GM19372 (cell line): Measurements from ENCODE around the gene MBD5.

Source experiments
- ATAC-seq: cut with Tn5 transposase; IDR thresholded peaks from one replicate; pipeline ENCODE4 v1.9.1; 2021; ENCODE audit warnings: mild to moderate bottlenecking, low read depth, moderate library complexity; ENCODE audit not compliant: unreplicated experiment

MBD5 gene

DNA sequence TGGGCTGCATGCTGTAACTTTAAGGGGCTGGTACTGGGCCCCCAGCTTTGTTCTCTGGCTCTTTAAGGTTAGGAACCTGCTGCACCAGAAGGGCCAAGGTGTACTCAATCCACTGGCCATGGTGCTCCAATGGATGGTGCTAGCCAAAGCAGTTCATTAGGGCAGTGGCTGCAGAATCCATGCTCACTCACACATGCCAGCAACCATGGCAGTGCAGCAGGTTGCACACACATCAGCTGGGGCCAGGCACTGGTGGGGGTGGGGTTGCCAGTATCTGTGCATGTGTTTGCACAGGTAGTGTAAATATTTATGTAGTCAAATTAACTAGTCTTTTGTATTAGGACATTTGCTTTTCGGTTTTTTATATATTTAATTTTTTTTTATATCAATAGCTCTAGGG, 395.4 kb downstream of the MBD5 start:
- ATAC-seq, result no peak

DNA sequence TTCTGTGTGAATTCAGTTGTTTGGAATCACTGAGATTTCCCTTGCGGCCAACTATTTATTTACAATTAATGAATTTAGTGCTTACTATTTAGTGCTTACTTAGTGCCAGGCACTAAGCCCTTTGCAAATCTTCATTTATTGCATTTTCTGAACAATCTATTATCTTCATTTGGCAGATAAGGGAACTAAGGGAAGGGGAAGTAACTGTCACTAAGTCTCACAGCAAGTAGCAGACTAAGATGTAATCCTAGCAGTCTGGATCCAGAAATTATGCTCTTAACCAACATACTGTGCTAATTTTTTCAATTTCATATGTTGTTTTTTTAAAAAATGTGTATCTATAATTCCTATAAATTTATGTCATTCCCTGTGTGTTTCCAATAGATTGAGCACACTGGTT, 409.2 kb downstream of the MBD5 start:
- no peak for ATAC-seq

DNA sequence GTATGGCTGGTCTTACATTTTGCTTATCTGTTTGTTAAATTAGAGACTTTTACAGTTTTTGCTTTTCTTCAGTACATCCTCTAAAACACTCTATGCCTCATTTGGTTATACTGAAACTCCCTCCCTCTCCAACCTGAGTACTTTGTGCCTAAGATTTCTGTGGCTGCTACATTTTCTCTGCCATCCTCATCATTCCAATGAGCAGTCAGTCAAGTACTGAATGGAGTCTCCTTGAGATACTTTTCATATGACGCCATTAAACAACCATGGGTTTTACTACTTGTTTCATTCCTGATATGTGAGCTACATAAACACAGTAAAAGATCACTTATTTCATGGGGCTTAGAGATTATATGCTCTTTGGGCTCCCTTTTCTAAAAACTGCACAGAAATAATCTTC, 427.0 kb downstream of the MBD5 start:
- ATAC-seq, result no peak

DNA sequence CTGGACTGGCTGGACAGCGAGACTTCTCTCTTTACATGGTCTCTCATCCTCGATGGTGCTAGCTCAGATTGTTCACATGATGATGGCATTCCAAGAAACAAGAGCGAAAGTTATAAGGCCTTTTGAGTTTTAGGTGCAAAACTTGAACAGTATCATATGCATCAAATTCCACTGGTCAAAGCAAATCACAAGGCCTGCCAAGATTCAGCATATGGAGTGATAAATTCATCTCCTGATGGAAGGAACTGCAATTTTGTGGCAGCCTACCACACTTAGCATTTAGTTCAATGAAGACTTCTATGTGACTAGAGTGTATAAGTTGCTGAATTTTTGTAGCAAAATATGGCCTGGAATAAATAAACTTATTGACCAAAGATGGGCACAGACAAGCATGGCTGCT, 429.6 kb downstream of the MBD5 start:
- no peak for ATAC-seq

DNA sequence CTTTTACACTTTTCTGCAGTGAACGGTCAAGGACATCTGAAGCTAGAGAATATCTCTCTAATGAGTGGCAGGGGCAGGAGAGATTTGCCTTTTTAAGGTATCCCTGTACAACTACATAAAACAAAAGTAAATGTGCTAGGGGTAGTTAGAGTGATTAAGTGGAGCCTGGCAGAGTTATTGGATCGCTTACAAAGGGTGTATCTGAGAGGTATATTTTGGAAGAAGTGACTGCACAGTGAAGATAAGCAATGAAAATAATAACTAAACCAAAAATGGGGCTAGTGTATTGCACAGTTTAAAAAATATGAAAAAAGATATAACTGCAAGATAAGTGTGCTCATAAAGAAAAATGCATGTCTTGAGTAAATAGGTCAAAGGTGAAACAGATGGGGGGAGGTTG, 430.2 kb downstream of the MBD5 start:
- ATAC-seq, result no peak

DNA sequence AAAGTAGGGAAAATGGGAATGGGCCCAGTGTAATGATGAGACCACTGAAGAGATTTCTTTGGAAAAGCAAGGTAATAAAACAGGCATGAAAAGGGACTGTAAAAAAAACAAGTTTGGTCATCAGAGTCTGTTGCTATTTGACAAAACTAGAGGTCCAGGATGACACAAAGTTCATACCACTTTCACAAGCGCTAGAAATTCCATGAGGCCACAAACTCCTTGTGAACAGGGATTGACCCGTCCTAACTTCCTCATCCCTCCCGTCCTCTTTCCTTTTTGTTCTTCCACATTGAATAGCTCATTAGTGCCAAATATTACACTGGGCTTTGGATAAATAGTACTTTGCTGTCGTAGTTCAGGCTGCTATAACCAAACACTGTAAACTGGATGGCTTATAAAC, 434.9 kb downstream of the MBD5 start:
- no peak for ATAC-seq

DNA sequence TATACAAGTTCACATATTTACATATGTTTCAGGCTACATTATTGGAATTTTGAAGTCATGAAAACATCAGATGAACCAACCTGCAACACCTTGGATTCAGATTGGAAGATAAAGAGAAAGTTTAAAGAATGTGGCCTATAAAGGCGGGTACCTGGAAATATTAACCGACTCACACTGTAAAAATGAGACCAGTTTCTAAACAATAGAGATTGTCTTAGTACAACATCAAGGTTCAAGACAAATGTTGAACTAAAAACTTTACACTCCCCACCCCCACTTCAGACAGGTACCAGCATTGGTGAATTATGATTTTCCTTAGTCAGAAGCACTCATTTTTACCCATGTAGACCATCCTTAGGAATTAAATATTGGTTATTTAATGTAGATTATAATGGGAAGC, 437.3 kb downstream of the MBD5 start:
- no peak for ATAC-seq

DNA sequence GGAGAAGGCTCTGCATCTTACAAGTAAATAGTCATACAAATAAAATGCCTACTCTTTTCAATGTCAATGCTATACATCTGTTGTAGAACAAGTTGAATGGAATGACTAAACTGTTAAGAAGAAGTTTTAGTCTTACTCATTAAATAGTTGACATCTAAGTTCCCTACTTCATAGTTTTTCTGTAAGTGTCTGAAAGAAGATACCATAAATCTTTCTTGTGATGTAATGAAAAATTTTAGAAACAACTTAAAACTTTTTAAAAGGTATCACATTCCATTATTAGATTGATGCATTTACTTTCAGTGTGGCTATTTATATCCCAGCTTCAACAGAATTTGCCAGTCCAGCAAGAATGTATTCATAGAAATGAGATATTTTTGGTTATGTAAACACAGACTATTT, 438.5 kb downstream of the MBD5 start:
- no peak for ATAC-seq

DNA sequence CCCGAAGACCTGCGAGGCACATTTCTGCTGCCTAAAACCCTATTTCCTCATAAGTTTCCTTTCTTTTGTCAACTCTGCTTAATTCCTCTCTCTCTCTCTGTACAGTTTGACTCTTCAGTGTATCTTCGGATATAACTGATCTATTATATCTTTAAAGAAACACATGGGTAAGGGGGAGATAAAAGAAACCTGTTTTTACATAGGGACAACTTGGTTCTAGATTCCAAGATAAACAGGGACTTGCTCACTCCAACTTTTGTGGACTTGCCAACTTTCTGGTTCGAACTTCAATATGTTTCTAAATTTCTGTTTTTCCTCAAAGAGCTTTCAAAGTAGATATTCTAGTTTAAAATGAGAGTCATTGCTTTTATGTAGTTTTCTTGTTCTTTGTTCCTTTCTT, 441.0 kb downstream of the MBD5 start:
- no peak for ATAC-seq

DNA sequence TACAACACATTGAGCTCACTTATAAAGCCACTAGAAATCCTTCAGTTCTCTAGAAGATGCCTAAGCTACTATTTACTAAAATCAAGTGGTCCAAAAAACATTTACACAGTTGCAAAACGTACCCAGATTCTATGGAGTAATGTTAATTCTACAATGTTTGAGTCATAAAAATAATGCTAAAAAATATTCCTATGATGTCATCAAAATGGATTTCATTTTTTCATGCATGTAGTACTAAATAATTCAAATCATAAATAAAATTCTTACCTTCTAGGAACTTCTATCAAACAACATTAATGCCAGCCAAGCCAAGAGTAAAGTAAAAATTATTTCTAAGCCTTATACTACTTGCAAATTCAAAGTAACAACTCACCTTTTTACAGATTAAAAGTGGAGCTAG, 454.7 kb downstream of the MBD5 start:
- ATAC-seq, result no peak

DNA sequence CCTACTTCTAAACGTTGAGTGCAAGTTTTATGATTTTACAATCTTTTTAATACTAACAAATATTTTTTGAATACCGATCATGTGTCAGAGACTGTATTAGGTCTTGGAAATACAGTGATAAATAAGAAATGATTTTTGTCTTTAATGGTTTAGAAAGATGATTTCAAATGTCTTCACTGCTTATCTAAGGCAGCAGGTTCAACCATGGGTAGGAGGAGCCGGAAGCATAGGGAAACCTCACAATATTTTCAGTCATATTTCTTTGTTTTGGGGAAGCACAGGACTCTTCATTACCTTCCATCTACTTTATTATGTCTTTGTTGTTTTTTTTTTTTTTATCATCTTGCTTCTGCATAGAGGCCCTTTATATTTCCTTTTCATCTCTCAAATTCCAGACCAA, 458.5 kb downstream of the MBD5 start:
- ATAC-seq, result no peak

DNA sequence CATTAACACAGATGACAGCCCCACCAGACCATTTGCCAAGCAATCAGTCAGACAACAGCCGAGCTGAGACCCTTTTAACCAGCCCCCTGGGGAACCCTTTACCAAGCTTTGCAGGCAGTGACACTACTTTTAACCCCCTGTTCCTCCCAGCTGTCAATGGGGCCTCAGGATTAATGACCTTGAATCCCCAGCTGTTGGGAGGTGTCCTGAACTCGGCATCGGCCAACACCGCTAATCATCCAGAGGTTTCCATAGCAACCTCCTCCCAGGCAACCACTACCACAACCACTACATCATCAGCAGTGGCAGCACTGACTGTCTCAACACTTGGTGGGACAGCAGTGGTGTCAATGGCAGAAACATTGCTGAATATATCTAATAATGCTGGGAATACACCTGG, 462.8 kb downstream of the MBD5 start:
- ATAC-seq, result no peak

DNA sequence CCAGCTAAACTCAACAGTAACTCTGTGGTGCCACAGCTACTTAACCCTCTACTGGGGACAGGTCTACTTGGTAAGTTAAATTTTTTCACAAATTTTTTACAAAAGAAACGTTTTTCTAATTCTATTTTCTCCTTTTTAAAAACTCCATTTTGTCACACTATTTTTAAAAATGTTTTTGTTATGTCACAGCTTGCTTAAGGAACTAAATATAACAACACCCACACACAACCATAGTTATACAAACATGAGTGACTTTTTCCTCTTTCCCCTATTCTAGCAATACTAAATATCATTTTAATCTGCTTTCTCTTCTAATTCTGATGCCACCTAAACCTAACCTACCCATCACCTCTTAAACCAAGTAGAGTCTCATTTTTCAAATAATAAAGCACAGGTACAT, 463.2 kb downstream of the MBD5 start:
- ATAC-seq, result no peak

DNA sequence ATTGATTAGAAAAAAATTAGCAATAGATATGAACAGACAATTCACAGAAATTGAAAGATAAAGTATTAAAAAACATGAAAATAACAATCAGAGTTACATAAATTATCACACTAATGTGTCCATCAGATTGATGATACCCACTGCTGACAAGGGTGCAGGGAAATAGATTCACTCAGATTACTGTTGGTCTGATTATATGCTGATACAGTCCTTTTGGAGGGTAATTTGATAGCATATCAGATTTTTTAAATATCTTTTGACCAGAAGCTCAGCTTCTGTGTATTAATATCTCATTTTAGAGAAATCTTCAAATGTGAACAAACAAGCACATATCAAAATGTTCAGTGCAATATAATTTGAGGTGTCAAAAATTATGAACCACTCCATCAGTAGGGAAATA, 465.8 kb downstream of the MBD5 start:
- ATAC-seq, result no peak

DNA sequence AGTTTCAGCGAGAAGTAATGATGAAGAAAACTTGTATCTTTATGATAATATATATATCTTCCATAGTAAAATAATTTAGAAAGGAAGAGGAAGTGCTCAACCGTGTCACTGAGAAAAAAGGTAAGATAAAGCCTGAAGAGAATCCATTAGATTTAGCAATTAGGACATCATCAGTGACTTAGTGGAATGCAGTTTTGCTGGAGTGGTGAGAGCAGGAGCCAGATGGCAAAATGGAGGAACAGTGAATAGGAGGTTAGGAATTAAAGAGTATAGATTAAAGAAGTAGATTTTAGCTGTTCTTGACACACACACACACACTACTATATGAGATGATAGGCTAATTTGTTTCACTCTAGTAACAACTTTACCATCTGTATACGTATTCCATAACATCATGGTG, 466.5 kb downstream of the MBD5 start:
- no peak for ATAC-seq

DNA sequence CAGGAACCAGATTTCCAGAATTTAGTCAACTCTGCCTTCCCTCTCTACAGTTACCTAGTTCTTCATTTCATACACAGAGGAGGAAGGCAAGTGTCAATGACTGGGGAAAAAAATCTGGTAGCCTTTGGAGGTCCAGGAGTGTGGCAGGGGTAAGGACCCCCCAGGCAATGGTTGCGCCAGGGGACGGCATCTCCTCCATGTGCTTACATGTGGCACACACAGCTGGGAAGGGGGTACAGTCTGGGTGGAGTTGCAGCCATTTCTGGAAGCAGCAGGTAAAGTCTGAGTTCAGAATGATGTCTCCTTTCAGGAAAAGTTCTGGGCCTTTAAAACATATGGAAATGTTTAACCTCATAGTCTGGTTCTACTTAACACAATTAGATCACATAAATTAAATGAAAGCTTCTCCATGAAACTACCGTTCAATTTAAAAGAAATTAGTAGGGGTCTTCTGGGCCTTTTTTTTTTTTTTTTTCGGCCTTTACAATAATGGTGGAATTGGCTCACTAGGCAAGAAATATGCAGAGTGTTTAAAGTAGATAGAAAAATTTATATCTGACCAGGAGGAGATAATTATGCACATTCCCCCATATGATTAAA, 470.0 kb downstream of the MBD5 start:
- ATAC-seq, result no peak

DNA sequence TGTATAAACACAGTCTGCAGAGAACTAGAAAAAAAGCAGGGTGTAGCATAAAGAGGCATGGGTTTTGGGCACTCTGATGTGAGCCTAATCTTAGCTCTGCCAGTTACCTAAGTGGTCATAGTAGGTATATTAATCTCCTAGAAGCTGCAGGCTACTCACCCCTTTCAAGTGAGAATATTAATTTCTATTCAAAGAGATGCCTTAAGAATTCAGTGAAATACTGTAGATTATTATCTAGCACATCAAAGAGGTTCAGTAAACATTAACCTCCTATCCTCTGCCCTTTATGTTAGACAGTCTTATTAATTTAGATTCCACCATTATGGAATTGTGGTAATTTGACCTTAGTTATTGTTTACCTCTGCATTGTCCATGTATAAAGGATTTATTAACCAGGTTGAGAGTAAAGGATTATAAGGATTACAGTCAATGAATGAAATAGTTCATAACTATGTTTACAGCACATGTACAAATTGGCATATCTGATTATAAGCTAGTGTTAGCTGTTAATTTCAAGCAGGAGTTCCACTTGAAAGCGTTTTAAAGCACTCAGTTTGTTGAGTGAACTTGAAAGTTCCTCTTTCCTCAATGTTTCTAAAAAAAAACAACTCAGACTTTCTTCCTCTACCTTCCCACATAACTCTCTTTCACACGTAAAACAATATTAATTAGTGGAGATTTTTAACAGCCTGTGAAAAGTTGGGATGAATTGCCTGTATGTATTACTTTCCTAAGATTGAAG, 473.1 kb downstream of the MBD5 start:
- peak; percentile 47 for ATAC-seq

DNA sequence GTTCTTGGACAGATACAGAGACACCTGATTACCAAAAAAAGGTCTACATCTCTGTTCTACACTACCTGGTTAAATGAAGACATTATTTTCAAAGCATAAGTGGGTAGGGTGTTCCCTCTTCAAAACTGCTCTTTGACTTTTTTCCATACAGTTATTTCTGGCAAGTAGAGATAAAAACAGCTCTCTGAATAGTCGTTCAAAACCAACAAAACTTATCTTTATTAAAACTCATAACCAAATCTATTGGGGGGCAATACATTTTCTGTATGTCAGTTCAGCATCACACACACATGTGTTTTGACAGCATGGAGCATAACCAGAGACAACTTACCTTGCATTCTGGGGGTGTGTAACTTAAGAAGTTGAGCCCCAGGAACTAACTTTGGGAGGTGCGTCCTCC, 474.7 kb downstream of the MBD5 start:
- no peak for ATAC-seq

DNA sequence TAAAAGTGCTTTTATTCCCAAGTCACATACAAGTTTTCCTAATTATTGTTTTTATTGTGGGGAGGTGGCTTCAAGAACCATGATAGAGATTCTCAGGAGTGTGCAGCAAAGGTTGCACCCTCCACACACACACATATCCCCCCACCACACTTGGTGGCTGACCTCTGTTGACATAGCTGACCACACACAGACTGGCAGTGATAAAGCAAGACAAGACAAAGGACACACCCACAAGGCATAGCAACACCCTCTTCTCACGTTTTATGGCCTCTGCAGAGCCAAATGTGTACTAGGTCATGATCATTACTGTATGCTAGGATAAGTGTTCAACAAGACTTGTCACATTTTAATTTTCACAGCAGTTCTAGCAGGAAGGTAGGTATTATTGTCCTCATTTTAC, 480.7 kb downstream of the MBD5 start:
- no peak for ATAC-seq

DNA sequence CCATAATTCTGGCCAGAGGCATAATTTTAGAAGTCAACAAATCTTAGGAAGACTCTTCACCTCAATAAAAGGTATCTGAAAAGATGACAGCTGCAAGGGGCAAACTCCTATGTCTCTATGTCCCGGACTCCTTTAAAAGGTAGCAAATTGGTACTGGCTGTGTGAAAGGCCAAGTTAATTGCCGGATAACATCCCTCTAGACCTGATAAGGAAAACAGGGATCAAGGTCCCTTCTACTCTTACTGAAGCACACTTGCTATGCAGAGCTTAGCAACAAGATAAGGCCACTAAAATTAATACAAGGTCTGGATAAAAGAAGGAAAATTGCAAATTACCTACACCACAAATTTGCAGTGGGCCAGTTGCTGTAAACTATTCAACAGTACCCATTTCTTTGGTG, 482.6 kb downstream of the MBD5 start:
- ATAC-seq, result no peak

DNA sequence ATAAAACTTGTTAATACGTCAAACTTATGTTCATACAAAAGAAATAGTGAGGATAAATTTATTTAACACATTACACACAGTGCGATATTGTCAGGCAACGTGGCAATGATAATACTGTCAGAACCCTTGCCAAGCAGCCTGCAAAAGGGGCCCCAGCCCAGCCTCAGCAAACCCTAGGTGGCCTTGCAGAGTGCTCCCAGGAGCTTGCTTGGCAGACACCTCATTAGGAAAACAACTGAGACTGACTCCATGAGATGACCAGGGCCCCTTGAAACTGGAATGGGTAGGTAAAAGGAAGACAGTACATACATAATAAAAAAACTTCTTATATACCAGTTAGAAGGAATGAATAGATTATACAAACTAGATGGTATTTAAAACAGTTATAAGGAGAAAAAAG, 487.1 kb downstream of the MBD5 start:
- no peak for ATAC-seq

DNA sequence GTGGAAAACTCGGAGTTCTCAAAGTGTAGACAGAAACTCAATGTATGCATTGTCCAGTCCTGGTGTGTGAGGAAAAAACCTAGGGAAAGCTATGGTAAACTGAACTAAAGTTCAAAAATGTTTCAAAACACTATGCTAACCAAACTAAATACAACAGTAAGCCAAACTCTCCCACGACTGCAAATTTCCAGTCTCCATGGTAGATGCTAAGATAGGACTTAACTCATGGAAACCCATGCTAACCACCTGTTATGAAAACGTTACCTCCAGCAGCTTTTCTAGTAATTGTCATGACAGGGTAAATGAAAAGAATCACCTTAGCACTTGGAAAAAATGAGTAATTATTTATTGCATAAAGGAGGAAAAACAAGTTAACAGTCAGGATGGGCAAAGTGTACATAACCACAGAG, 488.0 kb downstream of the MBD5 start:
- no peak for ATAC-seq
